IMR-90 (cell line): Measurements from ENCODE around the gene ADGRG1.
"Not testable (repeated sequence)": the region's sequence is repeated elsewhere in the genome, so short reads cannot be mapped to it uniquely, and the experiment has no call there.

Source experiments
- CEBPB ChIP-seq: IDR thresholded peaks from 2 replicates; pipeline ENCODE4 v1.6.1; 2012; ENCODE audit warnings: low read depth, low read length, improper control_type of control experiment
- CHD1 ChIP-seq: IDR thresholded peaks from 2 replicates; pipeline ENCODE4 v1.6.1; 2012; ENCODE audit warnings: low read depth, low read length, improper control_type of control experiment
- CTCF ChIP-seq: conservative IDR thresholded peaks from 2 replicates; pipeline ENCODE4 v1.5.1; 2012; ENCODE audit warnings: mild to moderate bottlenecking, low read depth, low read length, improper control_type of control experiment
- FOS ChIP-seq: fragments of 150-350 bp; IDR thresholded peaks from 2 replicates; pipeline ENCODE4 v1.6.1; 2016; ENCODE audit warnings: low read depth, low read length
- MAZ ChIP-seq: IDR thresholded peaks from 2 replicates; pipeline ENCODE4 v1.6.1; 2012; ENCODE audit warnings: low read depth, mild to moderate bottlenecking, low read length, improper control_type of control experiment, moderate library complexity, borderline replicate concordance
- MXI1 ChIP-seq: IDR thresholded peaks from 2 replicates; pipeline ENCODE4 v1.6.1; 2012; ENCODE audit warnings: low read depth, mild to moderate bottlenecking, low read length, moderate library complexity, borderline replicate concordance
- POLR2A ChIP-seq: IDR thresholded peaks from 2 replicates; pipeline ENCODE4 v1.6.1; 2012; ENCODE audit warnings: mild to moderate bottlenecking, low read depth, low read length
- RAD21 ChIP-seq: IDR thresholded peaks from 2 replicates; pipeline ENCODE4 v1.6.1; 2012; ENCODE audit warnings: low read length, improper control_type of control experiment
- TF ChIP-seq, protein P1 (sequence below): fragments of 150-350 bp; IDR thresholded peaks from 2 replicates; pipeline ENCODE4 v1.6.1; 2017; ENCODE audit warnings: mild to moderate bottlenecking, antibody characterized with exemption, low read length, low read depth

- not testable (repeated sequence) for TF ChIP-seq CTCF, POLR2A, MXI1, FOS, CEBPB, RAD21, MAZ, CHD1
- TF ChIP-seq, protein P1, sequence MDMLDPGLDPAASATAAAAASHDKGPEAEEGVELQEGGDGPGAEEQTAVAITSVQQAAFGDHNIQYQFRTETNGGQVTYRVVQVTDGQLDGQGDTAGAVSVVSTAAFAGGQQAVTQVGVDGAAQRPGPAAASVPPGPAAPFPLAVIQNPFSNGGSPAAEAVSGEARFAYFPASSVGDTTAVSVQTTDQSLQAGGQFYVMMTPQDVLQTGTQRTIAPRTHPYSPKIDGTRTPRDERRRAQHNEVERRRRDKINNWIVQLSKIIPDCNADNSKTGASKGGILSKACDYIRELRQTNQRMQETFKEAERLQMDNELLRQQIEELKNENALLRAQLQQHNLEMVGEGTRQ: not testable (repeated sequence)
These were observed 84.1 kb downstream of the ADGRG1 start for GRCh38 chr16:57712569-57712968.
